ENCODE measurements around the gene ANKS1B.

- TF ChIP-seq PATZ1 (CRISPR knock-in tag; IDR thresholded peaks at IDR 0.05; ENCODE audit: borderline replicate concordance) = no peak
- no peak for TF ChIP-seq RARB (CRISPR knock-in tag; IDR thresholded peaks at IDR 0.05)
Observed at GRCh38 chr12:99627459-99627858, 357.3 kb downstream of the ANKS1B start.
